Panc1 (cell line): ENCODE results near the gene ZDHHC14. TPM values are rescaled to one million over a fixed set of nuclear protein-coding genes. Genes with fewer than 3 reads are reported as not detected.
A peak's percentile ranks its signal among the peaks of the same experiment; 100 is the strongest.
"Not testable (repeated sequence)": the region's sequence is repeated elsewhere in the genome, so short reads cannot be mapped to it uniquely, and the experiment has no call there.

Experiments used
- ATAC-seq: fragments of 200-7000 bp; cut with Tn5 transposase; 2 replicates; pipeline ENCODE4 v1.9.1; 2020; ENCODE audit warnings: mild to moderate bottlenecking, moderate library complexity
- BruUV-seq: library from RNA; stranded (reverse); fragments of 400-500 nt; replicated peaks from 2 replicates; lab custom pipeline; 2021; lab: Mats Ljungman, UMichigan
- CTCF ChIA-PET: fragments of 300-600 bp; sonication (Branson Sonifier 250); formaldehyde crosslinking; loops from one replicate; lab custom pipeline; 2022; ENCODE audit warnings: antibody characterized with exemption; lab: Charles Lee
- POLR2A ChIA-PET: fragments of 300-600 bp; sonication (Branson Sonifier 250); formaldehyde crosslinking; loops from one replicate; lab custom pipeline; 2022; ENCODE audit warnings: antibody characterized with exemption; lab: Charles Lee
- DNase-seq: peaks from one replicate; pipeline ENCODE4 v3.0.0-alpha.2; 2010; ENCODE audit warnings: low read depth, low spot score
- H3K27ac ChIP-seq: 2 replicates; pipeline ENCODE4 v1.5.1; 2011; ENCODE audit warnings: mild to moderate bottlenecking, low read length, inconsistent platforms
- H3K27me3 ChIP-seq: fragments of 200-500 bp; sonication (Bioruptor generic); 2 replicates; pipeline ENCODE4 v1.6.0; 2014; ENCODE audit warnings: low read length, inconsistent platforms; ENCODE audit not compliant: control insufficient read depth, insufficient read depth
- H3K36me3 ChIP-seq: fragments of 200-500 bp; sonication (Bioruptor generic); 2 replicates; pipeline ENCODE4 v1.5.1; 2014; ENCODE audit warnings: inconsistent platforms, mild to moderate bottlenecking, low read length, moderate library complexity; ENCODE audit not compliant: control insufficient read depth, insufficient read depth
- H3K4me1 ChIP-seq: 2 replicates; pipeline ENCODE4 v1.5.1; 2011; ENCODE audit warnings: inconsistent platforms, mild to moderate bottlenecking, low read length, moderate library complexity; ENCODE audit not compliant: control insufficient read depth, insufficient read depth
- H3K4me3 ChIP-seq, 2 experiments: 2 replicates each; pipeline ENCODE4 v1.5.1; 2011 to 2012; ENCODE audit warnings: low read depth in 2 of 2, low read length in 2 of 2, mild to moderate bottlenecking in 2 of 2, inconsistent platforms in 1 of 2, moderate library complexity in 1 of 2
- H3K9me3 ChIP-seq: fragments of 200-500 bp; sonication (Bioruptor generic); 2 replicates; pipeline ENCODE4 v1.5.1; 2014; ENCODE audit warnings: low read depth, mild to moderate bottlenecking, inconsistent platforms, low read length, moderate library complexity; ENCODE audit not compliant: control insufficient read depth, insufficient read depth
- POLR2AphosphoS5 ChIP-seq: IDR thresholded peaks from 2 replicates; pipeline ENCODE4 v1.6.1; 2012; ENCODE audit warnings: mild to moderate bottlenecking, low read depth, low read length, moderate library complexity
- SIN3A ChIP-seq: IDR thresholded peaks from 2 replicates; pipeline ENCODE4 v1.6.1; 2012; ENCODE audit warnings: low read depth, mild to moderate bottlenecking, low read length, moderate library complexity, borderline replicate concordance; ENCODE audit not compliant: insufficient read depth
- TCF7L2 ChIP-seq: IDR thresholded peaks from 2 replicates; pipeline ENCODE4 v1.6.1; 2011; ENCODE audit warnings: mild to moderate bottlenecking, low read depth, low read length, inconsistent platforms
- in situ Hi-C: cut with HindIII; loops from 2 replicates; pipeline ENCODE4 v1.10.0; 2016; ENCODE audit warnings: low sequenced_read_pairs, low pct_unique_long_range_greater_than_20kb
- intact Hi-C: fragments of 100-400 bp; cut with micrococcal nuclease; formaldehyde crosslinking; loops from one replicate; pipeline ENCODE4 v1.10.0; 2022; ENCODE audit not compliant: unreplicated experiment
- total RNA-seq: library from RNA; stranded (reverse); gene quantifications from one replicate; pipeline ENCODE4 v1.2.1, GENCODE V29; 2021; ENCODE audit not compliant: unreplicated experiment
- TF ChIP-seq, protein P1 (sequence below): fragments of 450-650 bp; IDR thresholded peaks from 2 replicates; pipeline ENCODE4 v1.5.1; 2017; ENCODE audit warnings: mild to moderate bottlenecking
- TF ChIP-seq, protein P2 (sequence below), 2 experiments: IDR thresholded peaks; 2 replicates each; pipeline ENCODE4 v1.6.1; 2011 to 2012; ENCODE audit warnings: low read depth in 2 of 2, control low read depth in 1 of 2, low read length in 1 of 2, mild to moderate bottlenecking in 1 of 2, moderate library complexity in 1 of 2; ENCODE audit not compliant: insufficient read depth in 1 of 2

ZDHHC14 gene
- total RNA-seq, 1 experiment from 2014 or later: 19.9 TPM

GRCh38 chr6:157383471-157383870 is 2.5 kb downstream of the ZDHHC14 start:
- no peaks in the 10 kb centered on the region for H3K27me3 ChIP-seq
- ChIA-PET CTCF (no interaction called here), POLR2A (no interaction called here)
- H3K27ac ChIP-seq: no peak overlapping the region
- no peak for TF ChIP-seq TCF7L2
- TF ChIP-seq, protein P1, sequence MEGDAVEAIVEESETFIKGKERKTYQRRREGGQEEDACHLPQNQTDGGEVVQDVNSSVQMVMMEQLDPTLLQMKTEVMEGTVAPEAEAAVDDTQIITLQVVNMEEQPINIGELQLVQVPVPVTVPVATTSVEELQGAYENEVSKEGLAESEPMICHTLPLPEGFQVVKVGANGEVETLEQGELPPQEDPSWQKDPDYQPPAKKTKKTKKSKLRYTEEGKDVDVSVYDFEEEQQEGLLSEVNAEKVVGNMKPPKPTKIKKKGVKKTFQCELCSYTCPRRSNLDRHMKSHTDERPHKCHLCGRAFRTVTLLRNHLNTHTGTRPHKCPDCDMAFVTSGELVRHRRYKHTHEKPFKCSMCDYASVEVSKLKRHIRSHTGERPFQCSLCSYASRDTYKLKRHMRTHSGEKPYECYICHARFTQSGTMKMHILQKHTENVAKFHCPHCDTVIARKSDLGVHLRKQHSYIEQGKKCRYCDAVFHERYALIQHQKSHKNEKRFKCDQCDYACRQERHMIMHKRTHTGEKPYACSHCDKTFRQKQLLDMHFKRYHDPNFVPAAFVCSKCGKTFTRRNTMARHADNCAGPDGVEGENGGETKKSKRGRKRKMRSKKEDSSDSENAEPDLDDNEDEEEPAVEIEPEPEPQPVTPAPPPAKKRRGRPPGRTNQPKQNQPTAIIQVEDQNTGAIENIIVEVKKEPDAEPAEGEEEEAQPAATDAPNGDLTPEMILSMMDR: no peak
- no peak for TF ChIP-seq POLR2AphosphoS5
- TF ChIP-seq, protein P2, sequence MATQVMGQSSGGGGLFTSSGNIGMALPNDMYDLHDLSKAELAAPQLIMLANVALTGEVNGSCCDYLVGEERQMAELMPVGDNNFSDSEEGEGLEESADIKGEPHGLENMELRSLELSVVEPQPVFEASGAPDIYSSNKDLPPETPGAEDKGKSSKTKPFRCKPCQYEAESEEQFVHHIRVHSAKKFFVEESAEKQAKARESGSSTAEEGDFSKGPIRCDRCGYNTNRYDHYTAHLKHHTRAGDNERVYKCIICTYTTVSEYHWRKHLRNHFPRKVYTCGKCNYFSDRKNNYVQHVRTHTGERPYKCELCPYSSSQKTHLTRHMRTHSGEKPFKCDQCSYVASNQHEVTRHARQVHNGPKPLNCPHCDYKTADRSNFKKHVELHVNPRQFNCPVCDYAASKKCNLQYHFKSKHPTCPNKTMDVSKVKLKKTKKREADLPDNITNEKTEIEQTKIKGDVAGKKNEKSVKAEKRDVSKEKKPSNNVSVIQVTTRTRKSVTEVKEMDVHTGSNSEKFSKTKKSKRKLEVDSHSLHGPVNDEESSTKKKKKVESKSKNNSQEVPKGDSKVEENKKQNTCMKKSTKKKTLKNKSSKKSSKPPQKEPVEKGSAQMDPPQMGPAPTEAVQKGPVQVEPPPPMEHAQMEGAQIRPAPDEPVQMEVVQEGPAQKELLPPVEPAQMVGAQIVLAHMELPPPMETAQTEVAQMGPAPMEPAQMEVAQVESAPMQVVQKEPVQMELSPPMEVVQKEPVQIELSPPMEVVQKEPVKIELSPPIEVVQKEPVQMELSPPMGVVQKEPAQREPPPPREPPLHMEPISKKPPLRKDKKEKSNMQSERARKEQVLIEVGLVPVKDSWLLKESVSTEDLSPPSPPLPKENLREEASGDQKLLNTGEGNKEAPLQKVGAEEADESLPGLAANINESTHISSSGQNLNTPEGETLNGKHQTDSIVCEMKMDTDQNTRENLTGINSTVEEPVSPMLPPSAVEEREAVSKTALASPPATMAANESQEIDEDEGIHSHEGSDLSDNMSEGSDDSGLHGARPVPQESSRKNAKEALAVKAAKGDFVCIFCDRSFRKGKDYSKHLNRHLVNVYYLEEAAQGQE (IDR thresholded peaks at IDR 0.05; ENCODE audit: insufficient read depth in 1 of 2, low read depth in 2 of 2, low read length in 1 of 2): no peak
- TF ChIP-seq SIN3A: no peak
- in situ Hi-C loops (no loop called here), intact Hi-C loops (loop anchor here (5.0 to 10.0 kb wide), 2 partner anchors 211 to 284 kb away; no protein-coding TSS in a partner anchor)
- BruUV-seq: no TSS peak
- H3K36me3 ChIP-seq: no peaks in the 10 kb centered on the region; the same call in 1 of the 2 replicates
- H3K4me1 ChIP-seq: peaks cover 22% of the 10 kb centered on the region
- H3K9me3 ChIP-seq: no peaks in the 10 kb centered on the region; the same call in 1 of the 2 replicates
- H3K4me3 ChIP-seq: peak overlapping the region in 1 of 2 experiments; percentile 88; a peak in 2 of 4 replicates
- DNase-seq (no peak), ATAC-seq (no peak)

DNA sequence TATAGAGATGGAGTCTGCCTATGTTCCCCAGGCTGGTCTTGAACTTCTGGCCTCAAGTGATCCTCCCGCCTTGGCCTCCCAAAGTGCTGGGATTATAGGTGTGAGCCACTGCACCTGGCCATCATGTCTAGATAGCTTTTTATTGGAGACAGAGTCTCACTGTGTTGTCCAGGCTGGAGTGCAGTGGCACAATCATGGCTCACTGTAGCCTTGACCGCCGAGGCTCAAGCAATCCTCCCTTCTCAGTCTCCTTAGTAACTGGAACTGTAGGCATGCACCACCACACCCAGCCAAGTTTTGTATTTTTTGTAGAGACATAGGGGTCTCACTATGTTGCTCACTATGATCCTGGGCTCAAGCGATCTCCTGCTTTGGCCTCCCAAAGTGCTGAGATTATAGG is 4.0 kb downstream of the ZDHHC14 start:
- in situ Hi-C loops, POLR2A ChIA-PET, H3K4me3 ChIP-seq, H3K27ac ChIP-seq, BruUV-seq, H3K27me3 ChIP-seq, ATAC-seq, H3K36me3 ChIP-seq, DNase-seq: not testable (repeated sequence)
- peaks cover 14% of the 10 kb centered on the region; the same call in 1 of the 2 replicates for H3K9me3 ChIP-seq
- CTCF ChIA-PET: interaction anchor here (0.6 kb wide), 2 partner anchors 10 to 158 kb away, joined by 3 read pairs; no protein-coding TSS in a partner anchor
- intact Hi-C loops: loop anchor here (5.0 to 10.0 kb wide), 2 partner anchors 210 to 282 kb away; no protein-coding TSS in a partner anchor
- H3K4me1 ChIP-seq: peaks cover 18% of the 10 kb centered on the region

DNA sequence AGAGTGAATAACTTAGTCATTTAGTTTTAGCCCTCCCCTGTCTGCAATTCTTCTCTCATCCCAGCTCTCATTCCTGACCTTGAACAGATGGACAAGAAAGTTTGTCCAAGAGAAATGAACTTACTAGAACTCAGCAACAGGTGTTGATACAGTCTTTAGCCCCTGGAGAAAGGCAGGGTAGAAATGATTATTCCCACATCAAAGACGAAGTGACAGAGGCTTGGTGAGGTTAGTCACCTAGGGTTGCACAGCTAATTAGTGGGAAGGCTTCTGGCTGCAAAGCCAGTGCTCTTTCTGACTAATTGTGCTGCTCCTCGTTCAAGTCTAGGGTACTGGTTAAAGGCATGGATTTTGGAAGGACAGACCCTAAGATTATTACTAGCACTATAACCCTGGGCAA is 4.5 kb downstream of the ZDHHC14 start:
- CTCF ChIA-PET: no interaction called here
- Histone ChIP-seq H3K36me3 (no peaks in the 10 kb centered on the region; the same call in 1 of the 2 replicates), H3K27me3 (no peaks in the 10 kb centered on the region), H3K4me1 (peaks cover 18% of the 10 kb centered on the region), H3K4me3 (no peak overlapping the region), H3K9me3 (peaks cover 20% of the 10 kb centered on the region), H3K27ac (no peak overlapping the region)
- intact Hi-C loops (loop anchor here (10.0 kb wide), 1 partner anchor 209 kb away; no protein-coding TSS in a partner anchor), in situ Hi-C loops (no loop called here)
- DNase-seq: no peak
- no TSS peak for BruUV-seq
- no peak for ATAC-seq
- POLR2A ChIA-PET: no interaction called here
- TF ChIP-seq, protein P1: no peak
- TF ChIP-seq TCF7L2 (no peak), SIN3A (no peak)
- TF ChIP-seq, protein P2 (IDR thresholded peaks at IDR 0.05; ENCODE audit: insufficient read depth in 1 of 2, low read depth in 2 of 2, low read length in 1 of 2): no peak
